NT2/D1 (cell line): ENCODE data around the gene BIN1.

Source experiments
- SUZ12 ChIP-seq: IDR thresholded peaks from 2 replicates; pipeline ENCODE4 v1.6.1; 2011; ENCODE audit not compliant: insufficient read length, insufficient read depth; ENCODE audit errors: extremely low read depth
- YY1 ChIP-seq: IDR thresholded peaks from 2 replicates; pipeline ENCODE4 v1.6.1; 2011; ENCODE audit not compliant: insufficient read length, insufficient read depth
- ZNF274 ChIP-seq: IDR thresholded peaks from 2 replicates; pipeline ENCODE4 v1.6.1; 2011; ENCODE audit warnings: mild to moderate bottlenecking, low read depth, low read length

- TF ChIP-seq ZNF274 (no peak), YY1 (no peak), SUZ12 (no peak)
Observed at GRCh38 chr2:127085317-127085681, 21.7 kb downstream of the BIN1 start.
